Lower leg skin (tissue), 4 donors: ENCODE measurements around the gene STK38. TPM values are rescaled to one million over a fixed set of nuclear protein-coding genes. Genes with fewer than 3 reads are reported as not detected.
"Not testable (repeated sequence)": the region's sequence is repeated elsewhere in the genome, so short reads cannot be mapped to it uniquely, and the experiment has no call there.

Experiments used
- DNase-seq, 2 donors: peaks; one replicate each; pipeline ENCODE4 v3.0.0-alpha.2; 2019; ENCODE audit warnings: low spot score in 2 of 2
- H3K4me3 ChIP-seq: fragments of 200-600 bp; sonication (generic); 2 replicates; pipeline ENCODE4 v1.5.1; 2017; ENCODE audit warnings: mild to moderate bottlenecking, low read depth; ENCODE audit not compliant: poor library complexity, severe bottlenecking
- POLR2A ChIP-seq, 2 donors: fragments of 450-650 bp; IDR thresholded peaks; one replicate each; pipeline ENCODE4 v1.6.1; 2016 to 2017; ENCODE audit warnings: antibody characterized with exemption in 2 of 2, mild to moderate bottlenecking in 1 of 2, moderate library complexity in 1 of 2
- WGBS, 2 donors: methylation state at CpG; one replicate each; pipeline ENCODE4 v1.1.5; 2018; 5-methylcytosine and 5-hydroxymethylcytosine counted together
- intact Hi-C: fragments of 100-400 bp; cut with DNase I; formaldehyde crosslinking; loops from one replicate; pipeline ENCODE4 v1.15.0; 2023; ENCODE audit warnings: low total_unique reads
- total RNA-seq, 4 donors: library from RNA; depleted of rRNA; stranded (reverse); fragments of >200 nt; gene quantifications; one replicate each; pipeline ENCODE4 v1.1.0, GENCODE V29; 2016
- TF ChIP-seq, protein P1 (sequence below), 3 donors: fragments of 450-650 bp; IDR thresholded peaks; one replicate each; pipeline ENCODE4 v1.5.1; 2016; ENCODE audit warnings: antibody characterized with exemption in 3 of 3, mild to moderate bottlenecking in 3 of 3, moderate library complexity in 2 of 3

The STK38 gene
- total RNA-seq, 4 donors from 2014 or later, result 27.1 to 37.4 (median 30.6) TPM

DNA sequence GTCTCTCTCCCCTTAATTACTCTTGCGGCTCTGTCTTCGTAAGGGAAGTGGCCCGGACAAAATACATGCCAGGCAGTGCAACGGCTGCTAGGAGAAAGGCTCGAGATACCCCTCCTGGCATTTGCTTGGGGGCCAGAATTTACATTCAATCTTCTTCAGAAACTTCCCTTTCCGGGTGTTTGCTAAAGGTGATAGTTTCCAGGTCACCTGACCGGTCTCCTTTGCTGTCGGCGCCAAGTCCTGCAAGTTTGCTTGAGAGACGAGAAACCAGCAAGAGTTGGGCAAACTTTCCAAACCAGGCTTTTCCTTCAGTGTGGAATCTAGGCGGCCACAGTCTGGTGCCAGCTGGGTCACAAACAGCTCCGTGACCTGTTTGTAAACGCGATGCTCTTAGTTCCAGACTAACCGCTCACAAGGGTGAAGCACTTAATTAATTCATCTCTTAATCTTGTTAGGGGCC is 46.3 kb upstream of the STK38 start:
- WGBS, 2 donors, result 3% methylated on average over 15 of the region's 15 CpGs
- TF ChIP-seq, protein P1, sequence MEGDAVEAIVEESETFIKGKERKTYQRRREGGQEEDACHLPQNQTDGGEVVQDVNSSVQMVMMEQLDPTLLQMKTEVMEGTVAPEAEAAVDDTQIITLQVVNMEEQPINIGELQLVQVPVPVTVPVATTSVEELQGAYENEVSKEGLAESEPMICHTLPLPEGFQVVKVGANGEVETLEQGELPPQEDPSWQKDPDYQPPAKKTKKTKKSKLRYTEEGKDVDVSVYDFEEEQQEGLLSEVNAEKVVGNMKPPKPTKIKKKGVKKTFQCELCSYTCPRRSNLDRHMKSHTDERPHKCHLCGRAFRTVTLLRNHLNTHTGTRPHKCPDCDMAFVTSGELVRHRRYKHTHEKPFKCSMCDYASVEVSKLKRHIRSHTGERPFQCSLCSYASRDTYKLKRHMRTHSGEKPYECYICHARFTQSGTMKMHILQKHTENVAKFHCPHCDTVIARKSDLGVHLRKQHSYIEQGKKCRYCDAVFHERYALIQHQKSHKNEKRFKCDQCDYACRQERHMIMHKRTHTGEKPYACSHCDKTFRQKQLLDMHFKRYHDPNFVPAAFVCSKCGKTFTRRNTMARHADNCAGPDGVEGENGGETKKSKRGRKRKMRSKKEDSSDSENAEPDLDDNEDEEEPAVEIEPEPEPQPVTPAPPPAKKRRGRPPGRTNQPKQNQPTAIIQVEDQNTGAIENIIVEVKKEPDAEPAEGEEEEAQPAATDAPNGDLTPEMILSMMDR (IDR thresholded peaks at IDR 0.05), result no peak
- no peak for TF ChIP-seq POLR2A (IDR thresholded peaks at IDR 0.05)
- intact Hi-C loops, result loop anchor here (10.0 kb wide), 1 partner anchor 149 kb away; the partner anchor contains the start of genes KCTD20 and PXT1
- peak; percentile 68 to 92 for DNase-seq
- no peak overlapping the region for H3K4me3 ChIP-seq

DNA sequence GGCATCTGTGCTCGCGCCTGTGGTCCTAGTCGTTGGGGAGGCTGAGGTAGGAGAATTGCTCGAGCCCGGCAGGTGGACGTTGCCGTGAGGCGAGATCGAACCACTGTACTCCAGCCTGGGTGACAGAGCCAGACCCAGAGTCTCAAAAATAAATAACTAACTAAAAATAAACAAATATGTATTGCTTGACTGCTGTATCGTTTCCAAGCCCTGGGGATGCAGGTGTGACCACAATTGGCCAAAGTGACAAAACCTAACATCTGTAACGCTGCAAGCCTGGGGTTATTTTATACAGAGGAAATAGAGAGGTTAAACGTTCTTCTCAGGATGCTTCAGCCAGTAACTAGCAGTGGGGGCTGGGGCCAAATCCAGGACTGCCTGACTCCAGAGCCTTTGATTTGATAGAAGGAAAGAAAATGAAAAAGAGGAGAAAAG is 45.0 kb upstream of the STK38 start:
- TF ChIP-seq POLR2A (IDR thresholded peaks at IDR 0.05), result no peak
- TF ChIP-seq, protein P1 (IDR thresholded peaks at IDR 0.05), result no peak
- WGBS, 2 donors, result 83 to 88% methylated on average over 12 of the region's 12 CpGs
- DNase-seq, result peak in 1 of 2 donors; percentile 45
- no peak overlapping the region for H3K4me3 ChIP-seq
- intact Hi-C loops, result loop anchor here (10.0 kb wide), 1 partner anchor 147 kb away; the partner anchor contains the start of genes KCTD20 and PXT1

DNA sequence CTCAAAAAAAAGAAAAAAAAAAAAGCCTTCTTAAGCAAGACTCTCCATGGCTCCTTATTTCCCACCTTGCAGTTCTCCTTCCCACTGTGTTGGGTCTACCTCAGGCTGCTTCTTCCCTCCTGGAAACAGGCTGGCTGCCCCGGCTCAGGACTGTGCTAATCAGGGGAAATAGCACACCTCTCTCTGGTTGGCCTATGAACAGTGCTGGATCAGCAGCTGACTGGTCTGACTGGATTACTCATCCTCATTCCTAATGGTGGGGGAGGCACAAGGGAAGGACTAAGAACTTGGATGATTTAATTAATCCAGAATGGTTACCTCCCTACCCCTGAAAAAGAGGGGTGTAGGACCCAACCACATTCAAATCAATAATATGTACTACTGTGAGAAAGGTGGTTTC is 43.0 kb upstream of the STK38 start:
- H3K4me3 ChIP-seq, result no peak overlapping the region
- DNase-seq, result peak in 1 of 2 donors; percentile 61
- TF ChIP-seq, protein P1 (IDR thresholded peaks at IDR 0.05), result no peak
- TF ChIP-seq POLR2A (IDR thresholded peaks at IDR 0.05), result no peak
- 45 to 70% methylated on average over 1 of the region's 1 CpG for WGBS, 2 donors
- intact Hi-C loops, result loop anchor here (10.0 kb wide), 1 partner anchor 145 kb away; the partner anchor contains the start of genes KCTD20 and PXT1

DNA sequence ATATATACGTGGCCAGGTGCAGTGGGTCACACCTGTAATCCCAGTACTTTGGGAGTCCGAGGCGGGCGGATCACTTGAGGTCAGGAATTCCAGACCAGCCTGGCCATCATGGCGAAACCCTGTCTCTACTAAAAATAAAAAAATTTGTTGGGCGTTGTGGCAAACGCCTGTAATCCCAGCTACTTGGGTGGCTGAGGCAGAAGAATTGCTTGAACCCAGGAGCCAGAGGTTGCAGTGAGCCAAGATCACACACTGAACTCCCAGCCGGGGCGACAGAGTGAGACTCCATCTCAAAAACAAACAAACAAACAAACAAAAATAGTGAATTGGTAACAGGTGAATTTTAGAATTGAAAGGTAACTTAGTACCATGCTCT is 41.7 kb upstream of the STK38 start:
- DNase-seq, result peak in 1 of 2 donors; percentile 79
- intact Hi-C loops, H3K4me3 ChIP-seq: not testable (repeated sequence)
- 91 to 93% methylated on average over 9 of the region's 9 CpGs for WGBS, 2 donors

DNA sequence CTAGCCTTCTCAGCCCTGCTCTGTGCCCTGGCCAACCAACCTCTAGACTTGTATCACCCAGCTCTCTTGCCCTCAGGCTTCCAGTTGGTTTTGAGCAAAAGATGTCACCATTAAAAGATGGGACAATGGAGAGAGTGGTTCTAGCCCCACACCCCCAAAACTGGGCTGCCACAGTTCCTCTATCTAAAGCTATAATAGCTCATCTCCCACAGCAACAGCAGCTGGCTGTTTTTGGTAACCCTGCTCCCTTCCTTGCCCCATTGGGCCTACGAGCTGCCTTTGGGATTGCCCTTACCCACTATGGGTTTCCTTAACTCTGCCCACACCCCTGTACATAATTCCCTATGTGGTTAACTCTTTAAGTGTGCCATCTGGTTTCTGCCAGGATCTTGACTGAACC is 39.3 kb upstream of the STK38 start:
- no peak for TF ChIP-seq POLR2A (IDR thresholded peaks at IDR 0.05)
- TF ChIP-seq, protein P1 (IDR thresholded peaks at IDR 0.05), result no peak
- peak in 1 of 2 donors; percentile 68 for DNase-seq
- 45 to 67% methylated on average over 1 of the region's 1 CpG for WGBS, 2 donors
- intact Hi-C loops, result no loop called here
- H3K4me3 ChIP-seq, result no peak overlapping the region

DNA sequence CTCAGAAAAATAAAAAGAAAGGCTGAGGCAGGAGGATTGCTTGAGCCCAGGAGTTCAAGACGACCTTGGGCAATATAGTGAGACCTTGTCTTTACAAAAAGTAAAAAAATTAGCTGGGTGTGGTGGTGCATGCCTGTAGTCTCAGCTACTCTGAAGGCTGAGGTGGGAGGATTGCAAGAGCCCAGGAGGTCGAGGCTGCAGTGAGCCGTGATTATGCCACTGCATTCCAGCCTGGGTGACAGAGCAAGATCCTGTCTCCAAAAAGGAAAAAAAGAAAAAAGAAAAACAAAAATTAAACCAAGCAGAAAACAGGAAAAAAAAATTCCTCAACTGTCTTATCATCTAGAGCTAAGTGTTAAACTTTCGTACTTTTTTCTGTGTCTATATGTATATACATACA is 34.4 kb upstream of the STK38 start:
- H3K4me3 ChIP-seq, result no peak overlapping the region
- TF ChIP-seq, protein P1 (IDR thresholded peaks at IDR 0.05), result no peak
- no peak for TF ChIP-seq POLR2A (IDR thresholded peaks at IDR 0.05)
- DNase-seq, result no peak
- intact Hi-C loops, result no loop called here
- 62 to 64% methylated on average over 4 of the region's 4 CpGs for WGBS, 2 donors
